ENCODE measurements around the gene HNRNPA2B1.

Gene HNRNPA2B1

DNA sequence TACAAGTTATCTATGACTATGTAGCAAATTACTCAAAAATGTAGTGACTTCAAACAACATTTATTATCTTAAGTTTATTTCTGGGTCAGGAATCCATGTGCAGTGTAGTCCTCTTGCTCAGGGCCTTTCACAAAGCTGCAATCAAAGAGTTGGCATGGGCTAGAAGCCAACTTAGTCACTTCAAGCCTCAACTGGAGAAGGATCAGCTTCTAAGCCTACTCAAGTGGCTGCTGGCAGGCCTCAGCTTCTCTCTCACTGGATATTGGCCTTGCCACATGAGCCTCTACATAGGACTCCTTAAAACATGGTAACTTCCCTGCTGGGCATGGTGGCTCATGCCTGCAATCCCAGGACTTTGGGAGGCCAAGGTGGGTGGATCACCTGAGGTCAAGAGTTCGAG is 53.5 kb downstream of the HNRNPA2B1 start:
- no peak for DNase-seq
- peaks cover 5% of the 10 kb centered on the region for H3K4me1 ChIP-seq (ENCODE audit: control insufficient read depth, insufficient read depth, low read length, poor library complexity, severe bottlenecking)
- H3K27me3 ChIP-seq (replicated peaks; ENCODE audit: control insufficient read depth, insufficient read depth, low read length, poor library complexity, severe bottlenecking), result no peaks in the 10 kb centered on the region
- no peaks in the 10 kb centered on the region for H3K9me3 ChIP-seq (ENCODE audit: control insufficient read depth, low read length)
- H3K36me3 ChIP-seq (ENCODE audit: control insufficient read depth, insufficient read depth, low read length), result no peaks in the 10 kb centered on the region
- no peak overlapping the region for H3K27ac ChIP-seq (ENCODE audit: insufficient read depth, low read length, poor library complexity, severe bottlenecking)
- no peak overlapping the region for H3K4me3 ChIP-seq (ENCODE audit: insufficient read depth, low read depth, low read length, poor library complexity, severe bottlenecking)

DNA sequence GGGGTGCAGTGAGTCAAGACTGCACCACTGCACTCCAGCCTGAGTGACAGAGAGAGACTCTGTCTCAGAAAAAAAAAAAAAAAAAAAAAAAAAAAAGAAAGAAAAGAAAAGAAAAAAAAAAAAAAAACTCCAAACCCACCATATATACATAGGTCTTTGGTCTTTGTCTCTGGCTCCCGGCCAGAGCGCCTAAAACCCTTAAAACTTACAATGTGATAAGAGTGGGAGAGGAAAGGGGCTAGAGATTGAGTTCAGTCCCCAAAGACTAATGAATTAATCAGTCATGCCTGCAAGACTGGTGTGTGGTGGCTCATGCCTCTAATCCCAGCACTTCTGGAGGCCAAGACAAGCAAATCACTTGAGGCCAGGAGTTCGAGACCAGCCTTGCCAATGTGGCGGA is 55.3 kb downstream of the HNRNPA2B1 start:
- no peak overlapping the region for H3K4me3 ChIP-seq (ENCODE audit: insufficient read depth, low read depth, low read length, poor library complexity, severe bottlenecking)
- no peaks in the 10 kb centered on the region for H3K27me3 ChIP-seq (replicated peaks; ENCODE audit: control insufficient read depth, insufficient read depth, low read length, poor library complexity, severe bottlenecking)
- no peak for DNase-seq
- no peaks in the 10 kb centered on the region for H3K4me1 ChIP-seq (ENCODE audit: control insufficient read depth, insufficient read depth, low read length, poor library complexity, severe bottlenecking)
- no peaks in the 10 kb centered on the region for H3K9me3 ChIP-seq (ENCODE audit: control insufficient read depth, low read length)
- H3K36me3 ChIP-seq (ENCODE audit: control insufficient read depth, insufficient read depth, low read length), result no peaks in the 10 kb centered on the region
- H3K27ac ChIP-seq (ENCODE audit: insufficient read depth, low read length, poor library complexity, severe bottlenecking), result no peak overlapping the region

DNA sequence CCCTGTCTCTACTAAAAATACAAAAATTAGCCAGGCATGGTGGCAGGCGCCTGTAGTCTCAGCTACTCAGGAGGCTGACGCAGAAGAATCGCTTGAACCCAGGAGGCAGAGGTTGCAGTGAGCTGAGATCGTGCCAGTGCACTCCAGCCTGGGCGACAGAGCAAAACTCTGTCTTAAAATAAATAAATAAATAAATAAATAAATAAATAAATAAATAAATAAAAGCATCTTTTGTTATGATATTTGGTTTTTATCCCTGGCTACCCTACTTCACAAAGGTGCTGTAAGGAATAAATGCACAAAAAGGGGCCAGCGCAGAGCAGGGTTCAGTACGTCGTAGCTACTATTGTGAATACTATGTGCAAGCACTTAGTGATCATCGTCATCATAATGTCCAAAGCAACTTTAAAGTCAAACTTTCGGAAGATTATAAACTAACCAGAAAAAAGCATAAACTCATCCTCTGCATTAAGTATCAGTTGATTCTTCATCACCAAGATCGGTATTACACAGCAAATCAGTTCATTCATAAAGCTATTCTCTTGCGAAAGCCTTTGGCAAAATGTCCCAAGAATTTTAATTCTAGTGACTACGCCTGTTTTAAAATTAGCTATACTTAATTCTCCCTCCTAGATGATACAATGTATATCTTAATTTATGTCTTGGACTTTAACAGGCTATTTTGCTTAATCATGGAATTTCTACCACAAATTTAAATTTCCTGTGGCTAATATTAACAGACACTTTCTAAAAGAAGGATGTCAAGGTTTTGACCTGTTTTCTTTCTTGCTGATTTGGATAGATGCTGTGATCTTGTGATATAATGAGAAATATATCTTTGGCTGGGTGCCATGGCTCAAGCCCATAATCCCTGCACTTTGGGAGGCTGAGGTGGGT is 56.1 kb downstream of the HNRNPA2B1 start:
- Histone ChIP-seq H3K4me1 (ENCODE audit: control insufficient read depth, insufficient read depth, low read length, poor library complexity, severe bottlenecking) (no peaks in the 10 kb centered on the region), H3K9me3 (ENCODE audit: control insufficient read depth, low read length) (no peaks in the 10 kb centered on the region), H3K27me3 (replicated peaks; ENCODE audit: control insufficient read depth, insufficient read depth, low read length, poor library complexity, severe bottlenecking) (no peaks in the 10 kb centered on the region), H3K27ac (ENCODE audit: insufficient read depth, low read length, poor library complexity, severe bottlenecking) (no peak overlapping the region), H3K4me3 (ENCODE audit: insufficient read depth, low read depth, low read length, poor library complexity, severe bottlenecking) (no peak overlapping the region), H3K36me3 (ENCODE audit: control insufficient read depth, insufficient read depth, low read length) (no peaks in the 10 kb centered on the region)
- DNase-seq, result no peak

DNA sequence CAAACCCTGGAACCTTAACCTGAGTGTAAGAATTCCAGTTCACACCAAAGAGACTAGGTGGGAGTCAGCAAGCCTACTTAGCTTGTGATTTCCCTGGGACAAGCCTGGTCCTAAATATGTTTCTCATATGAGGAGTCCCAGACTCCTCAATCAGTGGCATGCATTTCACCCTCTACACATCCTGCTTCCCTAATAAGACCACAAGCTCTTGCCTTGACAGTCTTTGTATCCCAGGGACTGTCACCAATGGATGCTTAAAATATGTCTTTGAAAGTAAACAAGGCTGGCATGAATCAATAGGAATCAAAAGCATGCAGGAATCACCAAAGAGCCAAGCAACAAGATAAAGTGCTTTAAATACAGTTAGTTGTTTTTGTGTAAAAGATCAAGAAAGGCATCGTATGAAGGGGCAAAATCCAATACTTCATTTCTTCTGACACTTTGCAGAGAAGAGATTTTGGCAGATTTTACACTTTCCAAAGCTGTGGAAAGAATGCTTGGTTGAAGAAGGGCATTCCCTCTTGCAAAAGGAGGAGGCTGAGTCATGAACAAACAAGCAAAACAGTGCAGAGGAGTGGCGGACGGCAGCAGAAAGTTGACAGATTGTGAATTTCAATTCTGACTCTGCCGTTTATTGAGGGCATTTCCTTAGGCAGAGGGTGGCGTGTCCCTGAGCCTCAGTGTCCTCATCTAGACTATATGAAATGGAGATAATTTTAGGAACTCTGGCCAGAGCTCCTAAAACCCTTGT is 57.1 kb downstream of the HNRNPA2B1 start:
- Histone ChIP-seq H3K36me3 (ENCODE audit: control insufficient read depth, insufficient read depth, low read length) (no peaks in the 10 kb centered on the region), H3K4me3 (ENCODE audit: insufficient read depth, low read depth, low read length, poor library complexity, severe bottlenecking) (no peak overlapping the region), H3K27ac (ENCODE audit: insufficient read depth, low read length, poor library complexity, severe bottlenecking) (no peak overlapping the region), H3K27me3 (replicated peaks; ENCODE audit: control insufficient read depth, insufficient read depth, low read length, poor library complexity, severe bottlenecking) (no peaks in the 10 kb centered on the region), H3K4me1 (ENCODE audit: control insufficient read depth, insufficient read depth, low read length, poor library complexity, severe bottlenecking) (no peaks in the 10 kb centered on the region), H3K9me3 (ENCODE audit: control insufficient read depth, low read length) (no peaks in the 10 kb centered on the region)
- no peak for DNase-seq

DNA sequence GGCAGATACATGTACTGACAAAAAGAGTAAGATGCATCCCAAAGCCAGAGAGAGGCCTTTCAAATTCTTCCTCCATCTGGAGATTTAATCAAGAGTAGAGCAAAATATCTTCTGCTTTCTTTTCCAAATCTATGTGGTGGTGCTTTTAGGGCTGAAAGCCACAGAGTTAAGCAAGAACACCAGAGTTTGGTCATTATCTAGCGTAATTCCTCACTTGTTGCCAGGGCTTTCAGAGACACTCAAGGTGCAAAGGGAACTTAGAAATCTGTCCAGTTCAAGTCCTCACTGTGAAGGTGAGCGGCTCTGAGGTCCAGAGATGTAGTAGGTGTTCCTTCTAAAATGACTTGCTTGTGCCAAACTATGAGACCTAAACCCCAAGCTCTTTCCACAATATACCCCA is 59.5 kb downstream of the HNRNPA2B1 start:
- Histone ChIP-seq H3K4me1 (ENCODE audit: control insufficient read depth, insufficient read depth, low read length, poor library complexity, severe bottlenecking) (no peaks in the 10 kb centered on the region), H3K9me3 (ENCODE audit: control insufficient read depth, low read length) (no peaks in the 10 kb centered on the region), H3K4me3 (ENCODE audit: insufficient read depth, low read depth, low read length, poor library complexity, severe bottlenecking) (no peak overlapping the region), H3K27ac (ENCODE audit: insufficient read depth, low read length, poor library complexity, severe bottlenecking) (no peak overlapping the region), H3K36me3 (ENCODE audit: control insufficient read depth, insufficient read depth, low read length) (no peaks in the 10 kb centered on the region), H3K27me3 (replicated peaks; ENCODE audit: control insufficient read depth, insufficient read depth, low read length, poor library complexity, severe bottlenecking) (no peaks in the 10 kb centered on the region)
- DNase-seq, result no peak

DNA sequence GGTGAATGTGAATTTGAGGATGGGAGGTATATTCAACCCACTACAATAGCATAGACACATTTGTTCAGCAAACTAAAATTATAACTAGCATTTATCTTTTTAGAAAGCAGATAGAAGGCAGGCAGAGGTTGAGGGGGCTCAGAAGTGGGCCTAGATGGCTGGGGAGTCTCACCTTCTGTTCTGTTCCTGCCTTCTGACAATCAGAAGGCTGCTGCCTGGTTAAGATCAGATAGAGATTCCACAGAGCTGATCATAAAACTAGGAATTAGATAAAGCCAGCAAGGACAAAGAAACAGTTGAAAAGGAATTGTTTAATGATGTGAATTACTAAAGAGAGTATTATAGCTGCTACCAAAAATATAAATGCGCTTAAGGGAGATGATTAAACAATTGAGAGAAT is 60.2 kb downstream of the HNRNPA2B1 start:
- Histone ChIP-seq H3K4me3 (ENCODE audit: insufficient read depth, low read depth, low read length, poor library complexity, severe bottlenecking) (no peak overlapping the region), H3K9me3 (ENCODE audit: control insufficient read depth, low read length) (no peaks in the 10 kb centered on the region), H3K27me3 (replicated peaks; ENCODE audit: control insufficient read depth, insufficient read depth, low read length, poor library complexity, severe bottlenecking) (no peaks in the 10 kb centered on the region), H3K27ac (ENCODE audit: insufficient read depth, low read length, poor library complexity, severe bottlenecking) (no peak overlapping the region), H3K36me3 (ENCODE audit: control insufficient read depth, insufficient read depth, low read length) (no peaks in the 10 kb centered on the region), H3K4me1 (ENCODE audit: control insufficient read depth, insufficient read depth, low read length, poor library complexity, severe bottlenecking) (no peaks in the 10 kb centered on the region)
- no peak for DNase-seq
